ENCODE measurements around the gene EPHA4. TPM values are rescaled to one million over a fixed set of nuclear protein-coding genes. Genes with fewer than 3 reads are reported as not detected.
A peak's percentile ranks its signal among the peaks of the same experiment; 100 is the strongest.

The EPHA4 gene
- total and polyA plus RNA-seq, 4 donors: 54.5 to 60.9 (median 57.2) TPM

DNA sequence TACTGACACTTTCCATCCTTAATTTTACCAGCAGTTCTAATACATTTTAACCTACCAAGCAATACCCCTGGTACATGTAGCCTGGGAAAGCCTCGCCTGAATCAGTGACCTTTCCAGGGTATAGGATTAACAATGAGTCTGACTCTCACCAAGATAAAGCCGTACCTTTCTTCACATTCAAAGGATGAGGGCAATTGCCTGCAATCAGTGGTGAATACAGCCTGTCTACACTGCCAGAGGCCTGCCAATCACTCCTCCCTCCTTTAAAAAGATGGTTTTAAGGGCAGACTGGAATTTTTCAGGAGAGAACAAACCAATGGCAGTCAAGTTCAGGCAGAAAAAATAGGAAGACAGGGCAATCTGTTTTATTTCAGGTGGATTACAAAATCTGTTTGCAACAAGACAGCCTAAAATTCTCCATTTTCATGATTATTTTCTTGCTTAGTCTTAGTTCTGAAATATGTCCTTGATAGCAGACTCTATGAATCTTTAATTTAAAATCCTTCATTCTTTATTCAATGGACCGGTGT, 4.8 kb downstream of the EPHA4 start:
- WGBS (ENCODE audit: insufficient coverage): 69% methylated on average over 2 of the region's 3 CpGs
- H3K4me1 ChIP-seq (ENCODE audit: control insufficient read depth, insufficient read depth, low read length): peaks cover 25% of the 10 kb centered on the region
- no peaks in the 10 kb centered on the region for H3K9me3 ChIP-seq (ENCODE audit: control insufficient read depth, insufficient read depth, low read length)
- H3K4me3 ChIP-seq (ENCODE audit: low read depth, low read length): no peak overlapping the region
- no peaks in the 10 kb centered on the region for H3K36me3 ChIP-seq (ENCODE audit: control insufficient read depth, insufficient read depth, low read length)
- no peak overlapping the region for H3K27ac ChIP-seq (ENCODE audit: low read depth, low read length)
- DNase-seq (ENCODE audit: low read depth in 4 of 6, low spot score in 6 of 6): no peak
- peaks cover 8% of the 10 kb centered on the region for H3K27me3 ChIP-seq (ENCODE audit: control insufficient read depth, insufficient read depth, low read length)

DNA sequence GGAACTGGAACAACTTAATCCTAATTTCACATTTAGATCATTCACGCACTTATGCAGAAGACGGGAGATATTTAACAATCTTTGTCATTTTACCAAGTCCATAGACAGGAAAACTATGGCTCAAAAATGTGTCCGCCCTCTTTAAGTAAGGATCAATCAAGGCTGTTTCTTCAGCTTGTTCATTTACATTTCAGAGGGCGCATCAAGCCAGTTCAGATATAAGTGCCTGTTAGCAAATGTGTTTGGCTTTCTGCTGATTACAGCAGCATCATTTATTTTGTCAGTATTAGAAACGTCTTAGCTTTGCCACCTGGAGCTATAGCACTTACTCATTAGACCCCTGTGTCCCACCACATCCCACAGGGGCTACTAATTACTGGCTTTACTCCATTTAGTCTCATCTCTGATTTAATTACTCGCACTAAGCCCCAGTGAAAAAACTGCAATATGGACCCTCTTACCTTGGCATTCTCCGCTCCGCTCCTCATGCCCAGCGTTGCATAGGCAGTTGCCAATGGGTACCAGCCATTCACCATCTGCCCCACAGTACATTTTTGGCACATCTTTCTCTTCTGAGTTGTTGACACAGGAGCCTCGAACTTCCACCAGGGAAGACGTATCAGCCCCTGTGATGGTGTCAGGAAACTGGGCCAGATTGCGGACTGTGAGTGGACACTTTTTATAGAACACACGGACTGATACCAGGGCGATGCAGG, 8.7 kb downstream of the EPHA4 start:
- Histone ChIP-seq H3K4me1 (ENCODE audit: control insufficient read depth, insufficient read depth, low read length) (no peaks in the 10 kb centered on the region), H3K27ac (ENCODE audit: low read depth, low read length) (no peak overlapping the region), H3K4me3 (ENCODE audit: low read depth, low read length) (no peak overlapping the region), H3K36me3 (ENCODE audit: control insufficient read depth, insufficient read depth, low read length) (no peaks in the 10 kb centered on the region), H3K9me3 (ENCODE audit: control insufficient read depth, insufficient read depth, low read length) (no peaks in the 10 kb centered on the region), H3K27me3 (ENCODE audit: control insufficient read depth, insufficient read depth, low read length) (no peaks in the 10 kb centered on the region)
- DNase-seq (ENCODE audit: low read depth in 4 of 6, low spot score in 6 of 6): peak in 2 of 6 donors; percentile 71 to 88
- 70% methylated on average over 13 of the region's 14 CpGs for WGBS (ENCODE audit: insufficient coverage)

- DNase-seq (ENCODE audit: low read depth in 4 of 6, low spot score in 6 of 6): no peak
- Histone ChIP-seq H3K27ac (ENCODE audit: low read depth, low read length) (no peak overlapping the region), H3K4me3 (ENCODE audit: low read depth, low read length) (no peak overlapping the region), H3K36me3 (ENCODE audit: control insufficient read depth, insufficient read depth, low read length) (no peaks in the 10 kb centered on the region), H3K4me1 (ENCODE audit: control insufficient read depth, insufficient read depth, low read length) (no peaks in the 10 kb centered on the region), H3K27me3 (ENCODE audit: control insufficient read depth, insufficient read depth, low read length) (no peaks in the 10 kb centered on the region), H3K9me3 (ENCODE audit: control insufficient read depth, insufficient read depth, low read length) (no peaks in the 10 kb centered on the region)
- no CpG with 5 or more reads among the region's 1 CpG for WGBS (ENCODE audit: insufficient coverage)
Measured at GRCh38 chr2:221562226-221562625, 9.9 kb downstream of the EPHA4 start.

DNA sequence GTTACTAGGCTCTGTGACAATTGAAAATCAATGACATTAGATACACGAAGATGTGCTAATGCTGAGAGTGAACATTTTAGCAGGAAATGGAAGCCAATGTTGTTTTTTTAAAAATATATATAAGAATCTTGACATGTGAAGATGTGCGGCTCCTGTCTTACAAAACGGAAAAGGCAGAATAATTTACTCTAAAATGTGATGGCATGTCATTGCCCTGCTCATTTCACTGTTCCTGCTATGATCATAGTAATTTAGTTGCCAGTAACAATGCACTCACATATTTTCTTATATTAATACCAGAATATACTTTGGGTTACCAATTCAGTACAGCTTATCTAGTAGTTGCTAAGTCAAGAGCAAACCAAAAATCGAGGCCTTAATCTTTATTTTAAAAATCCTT, 10.3 kb downstream of the EPHA4 start:
- no peaks in the 10 kb centered on the region for H3K27me3 ChIP-seq (ENCODE audit: control insufficient read depth, insufficient read depth, low read length)
- H3K9me3 ChIP-seq (ENCODE audit: control insufficient read depth, insufficient read depth, low read length): no peaks in the 10 kb centered on the region
- H3K4me1 ChIP-seq (ENCODE audit: control insufficient read depth, insufficient read depth, low read length): no peaks in the 10 kb centered on the region
- DNase-seq (ENCODE audit: low read depth in 4 of 6, low spot score in 6 of 6): no peak
- no peak overlapping the region for H3K4me3 ChIP-seq (ENCODE audit: low read depth, low read length)
- 90% methylated on average over 2 of the region's 4 CpGs for WGBS (ENCODE audit: insufficient coverage)
- H3K27ac ChIP-seq (ENCODE audit: low read depth, low read length): no peak overlapping the region
- no peaks in the 10 kb centered on the region for H3K36me3 ChIP-seq (ENCODE audit: control insufficient read depth, insufficient read depth, low read length)

DNA sequence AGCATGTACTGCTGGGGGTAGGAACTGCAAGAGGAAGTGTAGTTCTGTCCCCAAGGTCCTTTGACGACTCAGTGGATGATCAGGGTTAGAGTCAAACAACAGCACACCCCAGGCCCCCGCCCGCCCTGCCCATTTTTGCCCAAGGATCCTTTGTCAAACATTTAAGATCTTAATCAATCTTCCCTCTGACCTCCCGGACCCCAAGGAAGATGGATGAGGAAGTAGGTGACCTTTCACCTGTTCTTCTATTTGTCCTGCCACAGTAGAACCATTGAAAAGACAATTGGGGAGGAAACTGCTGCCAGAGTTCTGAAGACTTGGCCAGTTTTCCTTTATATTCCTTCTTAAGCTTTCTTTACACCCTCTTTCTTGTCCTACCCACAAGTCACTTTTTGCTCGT, 12.1 kb downstream of the EPHA4 start:
- H3K36me3 ChIP-seq (ENCODE audit: control insufficient read depth, insufficient read depth, low read length): no peaks in the 10 kb centered on the region
- no peak for DNase-seq (ENCODE audit: low read depth in 4 of 6, low spot score in 6 of 6)
- no peaks in the 10 kb centered on the region for H3K9me3 ChIP-seq (ENCODE audit: control insufficient read depth, insufficient read depth, low read length)
- no CpG with 5 or more reads among the region's 5 CpGs for WGBS (ENCODE audit: insufficient coverage)
- H3K27ac ChIP-seq (ENCODE audit: low read depth, low read length): no peak overlapping the region
- peaks cover 6% of the 10 kb centered on the region for H3K4me1 ChIP-seq (ENCODE audit: control insufficient read depth, insufficient read depth, low read length)
- no peaks in the 10 kb centered on the region for H3K27me3 ChIP-seq (ENCODE audit: control insufficient read depth, insufficient read depth, low read length)
- H3K4me3 ChIP-seq (ENCODE audit: low read depth, low read length): no peak overlapping the region

GRCh38 chr2:221558107-221558506, 14.0 kb downstream of the EPHA4 start:
- no peak for DNase-seq (ENCODE audit: low read depth in 4 of 6, low spot score in 6 of 6)
- Histone ChIP-seq H3K27me3 (ENCODE audit: control insufficient read depth, insufficient read depth, low read length) (no peaks in the 10 kb centered on the region), H3K4me3 (ENCODE audit: low read depth, low read length) (no peak overlapping the region), H3K9me3 (ENCODE audit: control insufficient read depth, insufficient read depth, low read length) (no peaks in the 10 kb centered on the region), H3K36me3 (ENCODE audit: control insufficient read depth, insufficient read depth, low read length) (no peaks in the 10 kb centered on the region), H3K4me1 (ENCODE audit: control insufficient read depth, insufficient read depth, low read length) (peaks cover 8% of the 10 kb centered on the region), H3K27ac (ENCODE audit: low read depth, low read length) (no peak overlapping the region)
- WGBS (ENCODE audit: insufficient coverage): no CpG with 5 or more reads among the region's 3 CpGs

DNA sequence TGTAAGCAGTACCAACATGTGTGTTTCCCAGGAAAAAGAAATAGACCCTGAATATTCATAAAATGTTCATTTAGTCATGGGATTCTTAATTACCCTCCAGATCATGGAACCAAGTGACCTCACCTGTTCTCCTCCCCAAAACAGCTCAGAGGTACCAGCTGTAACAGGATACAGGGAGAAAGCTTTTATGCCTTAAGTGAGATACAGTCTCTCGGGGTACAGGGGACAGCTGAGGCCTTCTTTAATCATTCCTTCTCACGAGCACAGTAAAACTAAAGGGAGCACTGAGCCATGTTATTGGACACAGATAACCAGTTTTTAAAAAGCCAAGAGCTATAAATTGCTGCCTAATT, 16.6 kb downstream of the EPHA4 start:
- peaks cover 8% of the 10 kb centered on the region for H3K4me1 ChIP-seq (ENCODE audit: control insufficient read depth, insufficient read depth, low read length)
- H3K27ac ChIP-seq (ENCODE audit: low read depth, low read length): no peak overlapping the region
- DNase-seq (ENCODE audit: low read depth in 4 of 6, low spot score in 6 of 6): peak in 1 of 6 donors; percentile 57
- WGBS (ENCODE audit: insufficient coverage): no CpG with 5 or more reads among the region's 2 CpGs
- no peaks in the 10 kb centered on the region for H3K36me3 ChIP-seq (ENCODE audit: control insufficient read depth, insufficient read depth, low read length)
- no peak overlapping the region for H3K4me3 ChIP-seq (ENCODE audit: low read depth, low read length)
- no peaks in the 10 kb centered on the region for H3K27me3 ChIP-seq (ENCODE audit: control insufficient read depth, insufficient read depth, low read length)
- H3K9me3 ChIP-seq (ENCODE audit: control insufficient read depth, insufficient read depth, low read length): no peaks in the 10 kb centered on the region

DNA sequence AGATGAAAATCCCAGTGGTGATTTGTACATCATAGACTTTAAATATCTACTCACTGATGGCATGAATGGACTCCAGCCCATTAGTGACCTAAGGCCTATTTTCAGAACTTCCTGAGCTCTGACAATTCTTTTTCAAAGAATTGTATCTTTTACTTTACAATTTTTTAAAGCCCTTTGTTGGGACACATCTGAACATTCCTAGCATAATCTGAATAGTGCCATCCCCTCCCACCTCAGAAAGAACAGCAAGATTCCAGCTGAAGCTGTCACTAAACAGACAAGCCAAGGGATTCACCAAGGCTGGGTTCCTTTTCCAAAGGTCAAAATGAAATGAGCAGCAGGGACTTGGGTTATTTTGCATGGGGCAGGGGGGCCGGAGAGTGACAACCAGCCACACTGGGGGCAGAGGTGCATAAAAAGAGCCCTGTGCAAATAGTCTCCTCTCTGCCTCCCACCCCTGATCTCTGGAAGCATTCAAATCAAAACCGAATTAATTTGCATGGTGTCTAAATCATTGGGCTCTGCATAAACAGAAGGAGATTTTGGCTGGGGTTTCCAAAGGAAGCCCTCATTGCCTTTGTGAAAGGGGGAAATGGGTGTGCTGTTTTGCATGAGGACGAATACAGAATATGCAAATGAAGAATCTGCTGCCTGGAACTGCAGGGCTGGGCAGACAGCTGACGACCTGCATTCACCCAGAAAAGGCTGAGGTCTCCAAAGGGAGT, 17.2 kb downstream of the EPHA4 start:
- Histone ChIP-seq H3K4me1 (ENCODE audit: control insufficient read depth, insufficient read depth, low read length) (peaks cover 8% of the 10 kb centered on the region), H3K27ac (ENCODE audit: low read depth, low read length) (no peak overlapping the region), H3K4me3 (ENCODE audit: low read depth, low read length) (no peak overlapping the region), H3K36me3 (ENCODE audit: control insufficient read depth, insufficient read depth, low read length) (no peaks in the 10 kb centered on the region), H3K27me3 (ENCODE audit: control insufficient read depth, insufficient read depth, low read length) (no peaks in the 10 kb centered on the region), H3K9me3 (ENCODE audit: control insufficient read depth, insufficient read depth, low read length) (no peaks in the 10 kb centered on the region)
- peak in 2 of 6 donors; percentile 86 to 90 for DNase-seq (ENCODE audit: low read depth in 4 of 6, low spot score in 6 of 6)
- WGBS (ENCODE audit: insufficient coverage): 14% methylated on average over 4 of the region's 4 CpGs

DNA sequence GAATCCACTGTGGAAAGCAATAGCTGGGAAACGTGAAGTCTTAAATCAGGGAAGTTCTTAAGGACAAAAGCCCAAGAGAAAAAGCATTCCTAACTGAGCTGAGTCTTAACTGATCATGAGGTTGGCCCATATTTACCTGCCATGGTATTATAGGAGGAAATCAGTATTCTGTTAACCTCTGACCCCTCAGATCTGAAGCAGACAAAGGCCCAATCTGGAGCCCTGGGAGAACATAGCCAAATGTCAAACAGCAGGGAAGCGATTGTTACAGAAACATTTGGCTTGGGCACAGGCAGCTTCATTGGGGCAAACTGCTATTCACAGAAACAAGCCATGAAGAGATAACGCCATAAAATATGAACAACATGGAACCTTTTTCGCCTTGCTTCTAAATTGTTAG, 18.8 kb downstream of the EPHA4 start:
- Histone ChIP-seq H3K4me3 (ENCODE audit: low read depth, low read length) (no peak overlapping the region), H3K27me3 (ENCODE audit: control insufficient read depth, insufficient read depth, low read length) (no peaks in the 10 kb centered on the region), H3K36me3 (ENCODE audit: control insufficient read depth, insufficient read depth, low read length) (no peaks in the 10 kb centered on the region), H3K9me3 (ENCODE audit: control insufficient read depth, insufficient read depth, low read length) (no peaks in the 10 kb centered on the region), H3K4me1 (ENCODE audit: control insufficient read depth, insufficient read depth, low read length) (peaks cover 8% of the 10 kb centered on the region), H3K27ac (ENCODE audit: low read depth, low read length) (no peak overlapping the region)
- DNase-seq (ENCODE audit: low read depth in 4 of 6, low spot score in 6 of 6): peak in 2 of 6 donors; percentile 45 to 75
- 49% methylated on average over 4 of the region's 4 CpGs for WGBS (ENCODE audit: insufficient coverage)

- H3K27me3 ChIP-seq (ENCODE audit: control insufficient read depth, insufficient read depth, low read length): no peaks in the 10 kb centered on the region
- no peaks in the 10 kb centered on the region for H3K36me3 ChIP-seq (ENCODE audit: control insufficient read depth, insufficient read depth, low read length)
- no peak overlapping the region for H3K27ac ChIP-seq (ENCODE audit: low read depth, low read length)
- DNase-seq (ENCODE audit: low read depth in 4 of 6, low spot score in 6 of 6): peak in 1 of 6 donors; percentile 72
- H3K9me3 ChIP-seq (ENCODE audit: control insufficient read depth, insufficient read depth, low read length): no peaks in the 10 kb centered on the region
- H3K4me1 ChIP-seq (ENCODE audit: control insufficient read depth, insufficient read depth, low read length): peaks cover 8% of the 10 kb centered on the region
- WGBS (ENCODE audit: insufficient coverage): 32% methylated on average over 3 of the region's 4 CpGs
- H3K4me3 ChIP-seq (ENCODE audit: low read depth, low read length): no peak overlapping the region
Measured at GRCh38 chr2:221552291-221552690, 19.8 kb downstream of the EPHA4 start.

All from spinal cord (tissue), 10 donors.